Activated CD4-positive, alpha-beta T cell treated with anti-CD3 and anti-CD28 coated beads, Interleukin-2, Interleukin-6, amounts not matched to agents 100 ng/mL and 50 ng/mL, durations not matched to agents 16 hours and 8 hours (primary cell): Measurements from ENCODE around the gene GNRH2.
"Not testable (repeated sequence)": the region's sequence is repeated elsewhere in the genome, so short reads cannot be mapped to it uniquely, and the experiment has no call there.

ENCODE experiments used
- DNase-seq: peaks from one replicate; pipeline ENCODE4 v3.0.0-alpha.2; 2020

GNRH2 gene

DNA sequence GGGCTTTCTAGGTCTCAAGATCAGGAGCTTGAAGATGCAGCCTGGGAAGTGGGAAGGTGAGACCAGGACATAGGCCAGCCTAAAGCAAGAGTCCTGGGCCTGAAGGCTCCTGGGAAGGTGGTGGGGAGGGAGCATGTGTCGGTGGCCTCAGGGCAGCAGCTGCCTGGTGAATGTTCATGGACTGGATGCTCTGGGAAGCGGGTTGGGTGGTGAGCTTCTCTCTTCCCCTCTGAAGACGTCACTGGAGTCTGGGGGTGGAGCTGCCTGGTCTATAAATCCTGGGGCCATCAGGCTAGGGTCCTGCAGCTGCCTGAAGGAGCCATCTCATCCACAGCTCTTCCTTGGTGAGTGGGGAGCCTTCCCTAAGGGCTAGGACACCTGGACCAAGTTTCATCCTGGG, at the start of gene GNRH2:
TSS of gene GNRH2 (plus strand) at position 301 of the 400 bp plus-strand sequence. CDS start 793 bp downstream, outside the sequence.
- no peak for DNase-seq

GRCh38 chr20:2995796-2996195, 47.6 kb upstream of the GNRH2 start:
- no peak for DNase-seq

DNA sequence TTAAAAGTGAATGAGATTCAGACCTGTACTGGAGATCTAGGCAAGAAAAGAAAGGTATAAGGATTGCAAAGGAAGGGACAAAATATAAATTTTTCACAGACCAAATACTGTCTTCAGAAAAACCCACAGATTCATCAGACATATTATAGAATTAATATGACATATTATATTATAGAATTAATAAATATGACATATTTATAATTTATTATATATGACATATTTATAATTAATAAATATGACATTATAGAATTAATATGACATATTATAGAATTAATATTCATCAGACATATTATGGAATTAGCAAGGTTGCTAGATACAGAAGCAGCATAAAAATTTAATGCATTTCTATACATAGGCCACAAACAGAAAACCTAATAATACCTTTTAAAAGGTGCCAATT, 44.7 kb upstream of the GNRH2 start:
- no peak for DNase-seq

- peak; percentile 65 for DNase-seq
Measured at GRCh38 chr20:3000852-3001523, 42.4 kb upstream of the GNRH2 start.

- no peak for DNase-seq
Measured at GRCh38 chr20:3003416-3003815, 40.0 kb upstream of the GNRH2 start.

DNA sequence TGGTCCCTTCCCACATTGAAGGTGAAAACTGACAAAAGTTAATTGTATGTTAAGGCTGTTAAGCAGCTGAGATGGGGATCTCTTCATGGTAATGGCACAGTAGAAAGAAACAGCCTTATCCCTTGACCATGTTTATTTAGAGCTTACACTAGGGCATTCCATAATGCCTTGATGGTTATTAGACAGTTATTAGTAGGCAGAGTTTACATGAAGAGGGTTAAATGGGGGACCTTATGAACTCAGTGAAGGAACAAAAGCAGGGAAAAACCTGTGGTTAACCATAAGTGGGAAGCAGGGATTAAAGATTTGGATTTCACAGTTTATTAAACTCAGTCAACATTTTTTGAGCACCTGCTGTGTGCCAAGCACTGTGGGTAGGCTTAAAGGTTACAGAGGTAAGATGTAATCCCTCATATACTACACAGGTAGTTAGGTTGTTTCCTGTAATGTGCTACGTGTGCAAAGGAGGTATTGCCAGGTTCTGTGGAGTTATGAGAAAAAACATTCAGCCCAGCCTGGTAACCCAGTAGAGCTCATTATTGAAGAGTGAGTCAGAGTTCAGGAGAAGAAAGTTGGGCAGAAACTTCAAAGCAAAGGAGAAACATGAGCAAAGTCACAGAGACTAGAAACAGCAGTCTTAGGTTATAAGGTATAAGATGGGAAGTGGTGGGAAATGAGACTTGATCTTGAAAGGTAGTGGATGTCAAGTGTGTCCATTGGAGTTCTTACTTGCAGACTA, 32.3 kb upstream of the GNRH2 start:
- DNase-seq: peak; percentile 76

DNA sequence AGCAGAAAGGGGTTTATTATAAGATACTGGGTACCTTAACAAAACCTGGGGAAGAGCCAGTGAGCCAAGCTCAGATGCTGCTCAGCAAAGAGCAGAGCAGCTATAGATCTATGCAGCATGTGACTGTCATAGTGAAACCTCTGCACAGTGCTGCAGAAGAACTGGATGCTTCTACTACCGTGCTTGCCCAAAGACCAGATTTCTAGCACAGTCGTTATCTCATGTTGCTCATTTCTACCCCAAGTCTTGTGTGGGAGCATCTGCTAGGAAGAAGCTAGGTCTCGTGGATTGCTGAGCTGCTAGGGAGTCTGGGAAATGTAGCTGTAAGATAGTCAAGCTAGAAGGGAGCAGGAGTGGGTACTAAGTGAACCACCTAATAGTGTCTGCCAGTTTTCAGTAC, 31.7 kb upstream of the GNRH2 start:
- peak; percentile 82 for DNase-seq

DNA sequence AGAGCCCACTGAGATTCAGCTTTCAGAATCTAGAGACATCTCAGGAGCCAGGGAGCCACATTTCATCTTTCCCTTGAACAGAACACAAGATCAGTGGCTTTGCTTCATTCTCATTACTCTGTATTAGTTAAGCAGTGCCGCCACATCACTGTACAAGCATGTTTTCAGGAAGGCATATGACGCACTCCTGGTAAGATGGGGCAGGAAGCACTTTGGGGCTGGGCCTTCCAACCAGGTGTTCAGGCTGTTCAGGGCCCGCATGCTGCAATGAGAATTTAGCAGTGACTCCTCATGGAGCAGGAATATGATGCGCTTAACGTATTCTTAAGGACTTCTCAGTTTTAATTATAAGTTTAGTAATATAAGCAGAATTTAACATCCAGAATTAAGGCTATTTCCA, 29.7 kb upstream of the GNRH2 start:
- no peak for DNase-seq

DNA sequence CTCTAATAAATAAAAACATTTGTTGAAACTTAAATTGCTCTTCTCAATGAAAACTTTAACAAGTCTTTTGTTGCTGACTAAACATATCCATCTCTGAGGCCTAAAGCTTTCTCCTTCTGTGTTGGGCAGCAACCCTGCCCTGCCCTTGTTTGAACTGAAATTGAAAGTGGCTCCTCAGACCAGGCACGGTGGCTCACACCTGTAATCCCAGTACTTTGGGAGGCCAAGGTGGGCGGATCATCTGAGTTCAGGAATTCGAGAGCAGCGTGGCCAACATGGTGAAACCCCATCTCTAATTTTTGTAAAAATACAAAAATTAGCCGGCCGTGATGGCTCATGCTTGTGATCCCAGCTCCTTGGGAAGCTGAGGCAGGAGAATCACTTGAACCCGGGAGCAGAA, 29.2 kb upstream of the GNRH2 start:
- peak; percentile 51 for DNase-seq

GRCh38 chr20:3014662-3015061, 28.8 kb upstream of the GNRH2 start:
- DNase-seq: peak; percentile 82

DNA sequence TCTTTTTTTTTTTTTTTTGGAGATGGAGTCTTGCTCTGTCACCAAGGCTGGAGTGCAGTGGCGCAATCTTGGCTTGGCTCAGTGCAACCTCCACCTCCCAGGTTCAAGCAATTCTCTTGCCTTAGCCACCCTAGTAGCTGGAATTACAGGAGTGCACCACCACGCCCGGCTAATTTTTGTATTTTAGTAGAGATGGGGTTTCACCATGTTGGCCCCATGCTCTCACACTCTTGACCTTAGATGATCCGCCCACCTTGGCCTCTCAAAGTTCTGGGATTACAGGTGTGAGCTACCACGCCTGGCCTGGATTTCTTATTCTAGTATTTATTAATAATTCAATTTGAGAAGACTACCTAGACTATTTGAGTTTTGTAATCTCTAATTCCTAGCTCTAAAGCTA, 28.1 kb upstream of the GNRH2 start:
- DNase-seq: not testable (repeated sequence)

DNA sequence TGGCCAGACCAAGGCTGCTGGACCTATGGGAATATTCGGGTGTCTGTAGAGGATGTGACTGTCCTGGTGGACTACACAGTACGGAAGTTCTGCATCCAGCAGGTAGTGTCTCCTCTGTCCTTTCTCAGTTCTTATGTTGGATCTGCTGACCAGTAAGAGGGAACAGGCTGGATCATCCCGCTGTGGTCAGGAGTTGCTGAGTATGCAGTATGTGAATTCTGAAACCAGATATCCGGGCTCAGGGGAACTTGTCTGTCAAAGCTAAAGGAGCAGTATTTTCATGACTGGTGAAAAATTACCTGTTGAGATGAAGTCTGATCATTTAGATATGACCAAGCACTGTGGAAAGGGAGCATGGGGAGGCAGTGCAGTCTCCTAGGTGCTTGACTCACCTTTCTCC, 22.1 kb upstream of the GNRH2 start:
- no peak for DNase-seq

GRCh38 chr20:3021777-3022176, 21.6 kb upstream of the GNRH2 start:
- no peak for DNase-seq

DNA sequence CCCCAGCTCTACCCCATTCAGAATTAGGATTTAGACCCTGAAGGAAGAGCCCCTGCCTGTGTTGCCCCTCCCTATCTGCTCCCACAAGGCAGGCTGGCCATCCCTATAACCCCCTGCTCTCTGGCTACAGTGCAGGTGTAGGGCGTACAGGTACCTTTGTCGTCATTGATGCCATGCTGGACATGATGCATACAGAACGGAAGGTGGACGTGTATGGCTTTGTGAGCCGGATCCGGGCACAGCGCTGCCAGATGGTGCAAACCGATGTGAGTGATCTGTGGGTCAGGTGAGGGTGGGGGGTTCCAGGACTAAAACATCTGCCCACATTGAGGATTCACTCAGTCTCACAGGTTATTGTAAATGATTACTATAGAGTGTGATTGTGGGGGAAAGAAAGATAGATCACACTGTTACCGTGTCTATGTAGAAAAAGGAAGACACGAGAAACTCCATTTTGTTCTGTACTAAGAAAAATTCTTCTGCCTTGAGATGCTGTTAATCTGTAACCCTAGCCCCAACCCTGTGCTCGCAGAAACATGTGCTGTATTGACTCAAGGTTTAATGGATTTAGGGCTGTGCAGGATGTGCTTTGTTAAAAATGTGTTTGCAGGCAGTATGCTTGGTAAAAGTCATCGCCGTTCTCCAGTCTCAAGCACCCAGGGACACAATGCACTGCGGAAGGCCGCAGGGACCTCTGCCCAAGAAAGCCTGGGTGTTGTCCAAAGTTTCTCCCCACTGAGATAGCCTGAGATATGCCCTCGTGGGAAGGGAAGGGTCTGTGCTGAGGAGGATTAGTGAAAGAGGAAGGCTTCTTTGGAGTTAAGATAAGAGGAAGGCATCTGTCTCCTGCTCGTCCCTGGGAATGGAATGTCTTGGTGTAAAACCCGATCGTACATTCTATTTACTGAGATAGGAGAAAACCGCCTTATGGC, 20.6 kb upstream of the GNRH2 start:
- DNase-seq: not testable (repeated sequence)

DNA sequence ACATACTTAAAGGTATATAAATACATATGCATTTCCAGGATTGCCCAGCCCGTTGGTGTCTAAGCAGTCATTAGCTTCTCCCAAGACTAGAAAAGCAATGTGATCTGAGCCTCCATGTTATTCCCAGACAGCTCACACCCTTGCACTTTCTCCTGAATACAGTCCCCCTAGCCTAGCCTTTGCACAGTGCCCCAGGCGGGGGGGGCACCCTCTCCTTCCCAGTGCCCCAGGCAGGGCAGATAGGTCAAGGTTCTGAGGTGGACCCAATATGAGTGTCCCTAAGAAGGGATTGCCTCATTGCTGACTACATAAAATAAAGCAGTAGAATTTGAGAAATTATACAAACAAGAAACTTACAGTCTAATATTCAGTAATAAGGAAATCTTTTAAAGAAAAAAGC, 15.4 kb upstream of the GNRH2 start:
- DNase-seq: no peak

DNA sequence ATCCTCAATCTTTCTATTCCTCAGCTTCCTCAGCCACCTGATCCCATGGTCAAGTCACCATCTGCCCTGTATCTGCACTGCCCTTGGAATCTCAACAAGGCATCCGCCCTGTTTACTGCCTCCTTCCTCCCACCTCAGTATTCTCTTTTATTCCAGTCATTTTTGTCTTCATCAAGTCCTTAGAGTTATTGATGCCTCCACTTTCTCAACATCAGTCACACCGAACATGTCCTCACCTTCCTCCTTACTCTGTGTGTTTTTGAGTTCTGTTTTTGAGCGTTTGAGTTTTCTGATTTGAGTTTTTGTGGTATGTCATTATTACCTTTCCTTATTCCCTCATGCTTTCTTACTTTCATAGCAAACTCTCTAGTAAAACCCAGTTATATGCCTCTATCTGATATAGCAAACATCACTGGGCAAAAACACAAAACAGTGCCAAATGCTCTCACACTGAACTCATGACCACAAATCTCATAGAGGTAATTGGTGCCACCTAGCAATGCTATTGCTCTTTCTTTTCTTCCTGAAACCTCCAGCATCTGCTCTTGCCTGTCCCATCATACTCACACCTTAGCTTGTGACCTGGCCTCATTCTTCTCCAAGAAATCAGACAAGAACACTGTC, 11.8 kb upstream of the GNRH2 start:
- no peak for DNase-seq

DNA sequence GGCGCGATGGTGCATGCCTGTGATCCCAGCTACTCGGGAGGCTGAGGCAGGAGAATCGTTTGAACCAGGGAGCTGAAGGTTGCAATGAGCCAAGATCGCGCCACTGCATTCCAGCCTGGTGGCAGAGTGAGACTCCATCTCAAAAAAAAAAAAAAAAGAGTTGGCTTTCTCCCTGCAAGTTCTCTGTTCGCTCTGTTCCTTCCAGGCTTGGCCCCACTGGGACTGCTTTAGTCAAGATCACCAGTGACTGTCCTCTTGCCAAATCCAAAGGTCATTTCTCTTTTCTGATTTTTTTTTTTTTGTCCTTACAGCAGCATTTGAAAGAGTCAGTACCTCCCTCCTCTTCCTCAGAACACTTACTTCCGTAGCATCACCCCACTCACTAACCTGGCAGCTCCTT, 10.8 kb upstream of the GNRH2 start:
- no peak for DNase-seq

DNA sequence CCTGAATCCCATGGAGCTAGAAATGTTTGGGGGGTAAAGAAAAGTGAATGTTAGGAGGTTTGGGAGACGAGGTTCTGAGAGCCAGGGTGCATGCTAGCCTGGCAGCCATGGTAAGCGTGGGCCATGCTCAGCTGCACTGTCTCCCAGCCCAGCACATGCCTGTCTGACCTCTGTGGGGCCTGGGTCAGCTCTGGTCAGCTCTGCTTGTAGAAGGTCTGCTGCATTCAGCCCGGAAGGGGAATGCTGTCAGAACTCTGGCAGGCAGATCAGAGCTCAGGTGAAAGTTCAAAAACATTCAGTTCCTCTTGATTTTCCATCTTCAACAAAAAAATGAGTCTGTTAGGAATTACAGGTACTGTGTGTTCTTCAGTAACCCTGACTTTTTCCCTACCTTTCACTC, 5.8 kb upstream of the GNRH2 start:
- no peak for DNase-seq

DNA sequence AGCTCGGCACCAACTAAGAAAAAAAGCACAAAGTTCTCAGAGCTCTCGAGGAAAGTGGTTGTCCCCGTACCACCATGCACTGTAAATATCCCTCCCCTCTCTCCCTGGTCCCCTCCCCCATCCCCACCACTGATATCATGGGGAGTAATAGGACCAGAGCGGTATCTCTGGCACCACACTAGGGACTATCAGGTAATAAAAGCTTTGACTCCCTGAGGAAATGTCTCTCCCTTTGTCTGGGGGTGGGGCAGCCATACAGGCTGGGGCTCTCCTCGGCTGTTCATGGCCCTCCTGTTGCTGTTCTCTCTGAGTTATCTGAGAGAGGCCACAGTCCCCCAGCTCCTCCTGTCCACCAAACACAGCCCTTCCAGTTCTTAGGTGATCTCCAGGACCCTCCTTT, 5.0 kb upstream of the GNRH2 start:
- DNase-seq: no peak

- no peak for DNase-seq
Measured at GRCh38 chr20:3039426-3039825, 4.0 kb upstream of the GNRH2 start.

- no peak for DNase-seq
Measured at GRCh38 chr20:3040086-3040485, 3.3 kb upstream of the GNRH2 start.

DNA sequence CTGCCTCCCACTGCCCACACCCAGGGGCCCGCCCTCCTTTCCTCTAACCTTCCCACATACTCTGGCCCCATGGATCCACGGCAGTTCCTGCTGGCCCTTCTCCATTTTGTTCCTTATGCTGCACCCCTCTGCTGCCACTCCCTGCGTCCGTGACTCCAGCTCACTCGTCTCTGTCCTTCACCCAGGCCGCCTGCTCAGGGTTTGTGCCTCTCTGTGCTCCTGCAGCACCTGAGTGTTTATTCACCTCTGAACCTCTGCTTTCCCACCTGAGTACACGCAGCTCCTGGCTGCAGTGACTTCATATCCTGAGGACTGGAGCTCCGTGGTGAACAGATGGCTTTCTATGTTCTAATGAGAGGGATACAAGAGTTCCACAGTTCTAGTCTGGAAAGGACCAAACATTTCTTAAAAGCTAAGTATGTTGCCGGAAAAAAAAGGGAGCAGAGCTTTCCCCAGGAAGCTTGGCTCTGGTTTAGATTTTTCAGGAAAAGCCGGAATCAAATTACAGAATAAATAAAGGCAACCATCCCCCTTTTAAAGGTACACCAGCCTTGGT, 1.5 kb upstream of the GNRH2 start:
- no peak for DNase-seq

DNA sequence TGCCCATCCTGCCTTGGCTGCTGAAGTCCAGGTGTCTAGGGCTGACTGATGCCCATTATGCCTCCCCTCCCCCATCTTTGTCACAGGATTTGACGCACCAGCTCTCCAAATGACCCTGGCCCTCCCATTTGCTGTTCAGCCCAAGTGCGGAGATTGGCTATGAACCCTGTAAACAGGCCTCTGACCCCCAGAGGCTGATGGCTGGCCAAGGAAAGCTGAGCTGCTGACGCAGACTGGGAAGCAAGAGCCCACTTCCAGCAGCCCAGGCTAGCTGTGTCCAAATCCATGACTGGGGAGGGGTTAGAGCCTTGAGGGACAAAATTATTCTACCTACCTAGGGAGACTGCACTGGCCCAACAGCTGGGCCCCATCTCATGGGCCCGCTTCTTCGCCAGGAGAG, 797 bp upstream of the GNRH2 start:
- DNase-seq: no peak
